A673 (cell line): ENCODE data around the gene PKIB. TPM values are rescaled to one million over a fixed set of nuclear protein-coding genes. Genes with fewer than 3 reads are reported as not detected.
A peak's percentile ranks its signal among the peaks of the same experiment; 100 is the strongest.

Source experiments
- BruUV-seq: library from RNA; stranded (reverse); fragments of 400-500 nt; replicated peaks from 2 replicates; lab custom pipeline; 2021; lab: Mats Ljungman, UMichigan
- CTCF ChIA-PET: fragments of 300-600 bp; sonication (Branson Sonifier 250); formaldehyde crosslinking; loops from one replicate; lab custom pipeline; 2022; ENCODE audit warnings: antibody characterized with exemption; lab: Charles Lee
- POLR2A ChIA-PET: fragments of 300-600 bp; sonication (Branson Sonifier 250); formaldehyde crosslinking; loops from one replicate; lab custom pipeline; 2022; ENCODE audit warnings: antibody characterized with exemption; ENCODE audit not compliant: low non-redundant PET; lab: Charles Lee
- DNase-seq: peaks from one replicate; pipeline ENCODE4 v3.0.0-alpha.2; 2015; ENCODE audit warnings: low spot score
- H3K27ac ChIP-seq: fragments of 200-600 bp; sonication (generic); 2 replicates; pipeline ENCODE4 v1.5.1; 2016; ENCODE audit warnings: mixed run types, low read depth, mild to moderate bottlenecking, mixed read lengths, antibody characterized with exemption, low read length; ENCODE audit not compliant: poor library complexity, severe bottlenecking
- H3K27me3 ChIP-seq: fragments of 200-600 bp; sonication (generic); replicated peaks from 2 replicates; pipeline ENCODE4 v1.6.1; 2017; ENCODE audit warnings: mixed run types, low read depth, mild to moderate bottlenecking, mixed read lengths, antibody characterized with exemption, low read length; ENCODE audit not compliant: insufficient read depth, poor library complexity
- H3K36me3 ChIP-seq: fragments of 200-600 bp; sonication (generic); 2 replicates; pipeline ENCODE4 v1.6.1; 2016; ENCODE audit warnings: mixed run types, mild to moderate bottlenecking, mixed read lengths, antibody characterized with exemption, low read length; ENCODE audit not compliant: insufficient read depth, poor library complexity, severe bottlenecking
- H3K4me1 ChIP-seq: fragments of 200-600 bp; sonication (generic); 2 replicates; pipeline ENCODE4 v1.6.1; 2017; ENCODE audit warnings: mixed run types, mild to moderate bottlenecking, mixed read lengths, antibody characterized with exemption, low read length; ENCODE audit not compliant: insufficient read depth, poor library complexity, severe bottlenecking
- H3K4me3 ChIP-seq: fragments of 200-600 bp; sonication (generic); 2 replicates; pipeline ENCODE4 v1.5.1; 2016; ENCODE audit warnings: low read depth, mixed run types, mild to moderate bottlenecking, mixed read lengths, low read length; ENCODE audit not compliant: poor library complexity, severe bottlenecking
- H3K9me3 ChIP-seq: fragments of 200-600 bp; sonication (generic); 2 replicates; pipeline ENCODE4 v1.6.1; 2016; ENCODE audit warnings: mixed run types, low read depth, mild to moderate bottlenecking, mixed read lengths, antibody characterized with exemption, low read length; ENCODE audit not compliant: poor library complexity, severe bottlenecking
- CTCF ChIP-seq: fragments of 300-800, 200-600 bp; sonication (generic); conservative IDR thresholded peaks from 2 replicates; pipeline ENCODE4 v1.5.1; 2017; ENCODE audit warnings: low read depth, mild to moderate bottlenecking, antibody characterized with exemption, low read length, moderate library complexity, mixed read lengths
- EZH2 ChIP-seq: fragments of 200-600 bp; sonication (generic); IDR thresholded peaks from 2 replicates; pipeline ENCODE4 v1.6.1; 2017; ENCODE audit warnings: borderline replicate concordance, low read depth, mild to moderate bottlenecking, mixed read lengths, antibody characterized with exemption, low read length; ENCODE audit not compliant: poor library complexity, severe bottlenecking
- intact Hi-C: fragments of 100-400 bp; cut with micrococcal nuclease; formaldehyde crosslinking; loops from one replicate; pipeline ENCODE4 v1.10.0; 2022; ENCODE audit not compliant: unreplicated experiment
- total RNA-seq: library from RNA; stranded (reverse); gene quantifications from 2 replicates; pipeline ENCODE4 v1.2.3, GENCODE V29; 2021

The PKIB gene
- total RNA-seq, 1 experiment from 2014 or later: 11.5 TPM

- no peaks in the 10 kb centered on the region for H3K9me3 ChIP-seq
- H3K4me1 ChIP-seq: no peaks in the 10 kb centered on the region
- no peak overlapping the region for H3K4me3 ChIP-seq
- H3K36me3 ChIP-seq: no peaks in the 10 kb centered on the region
- CTCF ChIA-PET: no interaction called here
- intact Hi-C loops: no loop called here
- no peak overlapping the region for H3K27ac ChIP-seq
- no TSS peak for BruUV-seq
- no peaks in the 10 kb centered on the region for H3K27me3 ChIP-seq
- DNase-seq: no peak
- POLR2A ChIA-PET: no interaction called here
- no peak for TF ChIP-seq EZH2
- TF ChIP-seq CTCF: no peak
These were observed 33.3 kb upstream of the PKIB start for GRCh38 chr6:122576888-122577287.

GRCh38 chr6:122578961-122579360 is 31.2 kb upstream of the PKIB start:
- no peak for TF ChIP-seq EZH2
- TF ChIP-seq CTCF: no peak
- no peak for DNase-seq
- ChIA-PET POLR2A (no interaction called here), CTCF (no interaction called here)
- H3K36me3 ChIP-seq: no peaks in the 10 kb centered on the region
- H3K4me1 ChIP-seq: no peaks in the 10 kb centered on the region
- no TSS peak for BruUV-seq
- intact Hi-C loops: no loop called here
- no peaks in the 10 kb centered on the region for H3K27me3 ChIP-seq
- no peak overlapping the region for H3K4me3 ChIP-seq
- H3K9me3 ChIP-seq: no peaks in the 10 kb centered on the region
- H3K27ac ChIP-seq: no peak overlapping the region

GRCh38 chr6:122580737-122581136 is 29.5 kb upstream of the PKIB start:
- TF ChIP-seq EZH2 (no peak), CTCF (peak; percentile 33; the same call in 1 of the 2 replicates)
- ChIA-PET CTCF (no interaction called here), POLR2A (no interaction called here)
- Histone ChIP-seq H3K9me3 (no peaks in the 10 kb centered on the region), H3K36me3 (no peaks in the 10 kb centered on the region), H3K27ac (no peak overlapping the region), H3K4me3 (no peak overlapping the region), H3K27me3 (no peaks in the 10 kb centered on the region), H3K4me1 (no peaks in the 10 kb centered on the region)
- DNase-seq: peak; percentile 14
- BruUV-seq: no TSS peak
- intact Hi-C loops: no loop called here
